ENCODE measurements around the gene BST2. TPM values are rescaled to one million over a fixed set of nuclear protein-coding genes. Genes with fewer than 3 reads are reported as not detected.
A peak's percentile ranks its signal among the peaks of the same experiment; 100 is the strongest.

BST2 gene
- total RNA-seq, 1 donor from 2014 or later, result 301 TPM

DNA sequence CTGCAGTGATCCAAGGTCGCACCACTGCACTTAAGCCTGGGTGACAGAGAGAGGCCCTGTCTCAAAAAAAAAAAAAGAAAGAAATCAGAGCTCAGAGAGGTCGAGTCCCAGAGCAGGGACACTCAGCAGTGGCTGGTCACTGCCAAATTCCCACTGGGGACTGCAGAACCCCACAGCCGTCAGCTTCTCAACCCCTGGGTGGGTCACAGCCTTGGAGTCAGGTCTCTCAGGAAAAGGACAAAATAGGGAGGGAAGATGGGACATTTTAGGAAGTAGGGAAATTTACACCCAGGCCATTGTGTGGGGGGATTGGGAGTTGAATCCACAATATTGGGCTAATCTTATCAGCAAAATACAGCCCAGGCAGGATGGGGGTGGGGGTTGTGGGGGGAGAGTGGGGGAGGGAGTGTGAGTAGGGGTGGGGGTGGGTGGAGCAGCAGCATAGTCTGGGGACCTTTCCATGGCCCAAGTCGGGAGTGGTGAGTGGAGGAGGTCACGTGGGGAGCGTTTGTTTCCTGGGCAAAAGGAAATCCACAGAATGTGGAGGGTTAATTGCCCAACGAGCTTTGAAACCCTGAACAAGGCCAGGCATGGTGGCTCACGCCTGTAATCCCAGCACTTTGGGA lies 6.4 kb downstream of the BST2 start:
- TF ChIP-seq, protein P1, sequence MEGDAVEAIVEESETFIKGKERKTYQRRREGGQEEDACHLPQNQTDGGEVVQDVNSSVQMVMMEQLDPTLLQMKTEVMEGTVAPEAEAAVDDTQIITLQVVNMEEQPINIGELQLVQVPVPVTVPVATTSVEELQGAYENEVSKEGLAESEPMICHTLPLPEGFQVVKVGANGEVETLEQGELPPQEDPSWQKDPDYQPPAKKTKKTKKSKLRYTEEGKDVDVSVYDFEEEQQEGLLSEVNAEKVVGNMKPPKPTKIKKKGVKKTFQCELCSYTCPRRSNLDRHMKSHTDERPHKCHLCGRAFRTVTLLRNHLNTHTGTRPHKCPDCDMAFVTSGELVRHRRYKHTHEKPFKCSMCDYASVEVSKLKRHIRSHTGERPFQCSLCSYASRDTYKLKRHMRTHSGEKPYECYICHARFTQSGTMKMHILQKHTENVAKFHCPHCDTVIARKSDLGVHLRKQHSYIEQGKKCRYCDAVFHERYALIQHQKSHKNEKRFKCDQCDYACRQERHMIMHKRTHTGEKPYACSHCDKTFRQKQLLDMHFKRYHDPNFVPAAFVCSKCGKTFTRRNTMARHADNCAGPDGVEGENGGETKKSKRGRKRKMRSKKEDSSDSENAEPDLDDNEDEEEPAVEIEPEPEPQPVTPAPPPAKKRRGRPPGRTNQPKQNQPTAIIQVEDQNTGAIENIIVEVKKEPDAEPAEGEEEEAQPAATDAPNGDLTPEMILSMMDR (IDR thresholded peaks at IDR 0.05; ENCODE audit: insufficient read depth, low read depth, low read length), result no peak
- TF ChIP-seq EZH2 (IDR thresholded peaks at IDR 0.05; ENCODE audit: insufficient read depth, low read length), result no peak
- H3K27me3 Mint-ChIP-seq (ENCODE audit: low read depth, unreplicated experiment), result no peaks in the 10 kb centered on the region
- H3K27ac Mint-ChIP-seq (ENCODE audit: unreplicated experiment), result no peak overlapping the region
- no peak overlapping the region for H3K4me3 Mint-ChIP-seq (ENCODE audit: unreplicated experiment)
- Histone ChIP-seq H3K36me3 (ENCODE audit: insufficient read depth, low read length) (no peaks in the 10 kb centered on the region), H3K9ac (ENCODE audit: low read length) (no peak overlapping the region), H3K4me2 (ENCODE audit: low read length) (no peak overlapping the region), H3K27ac (ENCODE audit: low read depth, low read length) (no peak overlapping the region), H3K9me3 (ENCODE audit: insufficient read depth, low read depth, low read length) (no peaks in the 10 kb centered on the region), H3K79me2 (ENCODE audit: insufficient read depth, low read length) (no peaks in the 10 kb centered on the region), H2AFZ (ENCODE audit: low read depth, low read length) (no peak overlapping the region), H3K4me1 (ENCODE audit: insufficient read depth, low read length) (no peaks in the 10 kb centered on the region), H3K27me3 (ENCODE audit: insufficient read depth, low read length) (peaks cover 3% of the 10 kb centered on the region), H4K20me1 (ENCODE audit: insufficient read depth, low read length) (no peaks in the 10 kb centered on the region), H3K4me3 (ENCODE audit: insufficient read depth, low read depth, low read length) (no peak overlapping the region)
- no peak for FAIRE-seq
- H3K36me3 Mint-ChIP-seq (ENCODE audit: low read depth, unreplicated experiment), result peaks cover 10% of the 10 kb centered on the region
- H3K9me3 Mint-ChIP-seq (ENCODE audit: unreplicated experiment), result no peaks in the 10 kb centered on the region
- H3K4me1 Mint-ChIP-seq (ENCODE audit: low read depth, unreplicated experiment), result peaks cover 7% of the 10 kb centered on the region
- no peak for DNase-seq (ENCODE audit: low read depth)

DNA sequence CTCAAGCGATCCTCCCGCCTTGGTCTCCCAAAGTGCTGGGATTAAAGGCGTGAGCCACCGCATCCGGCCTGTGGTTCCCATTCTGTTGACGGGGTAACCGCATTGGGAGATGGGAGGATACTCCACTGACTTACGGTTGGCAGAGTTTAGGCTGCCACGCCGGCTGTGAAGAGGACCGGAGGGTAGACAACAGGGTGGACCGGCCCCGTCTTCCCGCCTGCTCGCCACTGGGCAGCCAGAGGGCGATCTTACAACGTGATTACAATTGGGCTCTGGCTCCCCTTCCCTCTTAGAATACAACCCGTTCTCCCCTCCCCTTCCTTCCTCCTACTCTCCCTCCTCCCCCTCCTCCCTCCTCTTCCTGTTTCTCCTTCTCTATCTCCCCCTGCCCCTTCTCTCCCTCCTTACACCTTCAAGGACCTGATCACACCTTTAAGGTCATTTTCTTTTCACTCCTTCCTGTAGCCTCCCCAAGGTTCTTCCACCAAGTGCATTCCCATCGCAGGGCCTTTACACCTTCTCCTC lies 10.5 kb downstream of the BST2 start:
- Histone ChIP-seq H3K27ac (ENCODE audit: low read depth, low read length) (no peak overlapping the region), H2AFZ (ENCODE audit: low read depth, low read length) (no peak overlapping the region), H3K27me3 (ENCODE audit: insufficient read depth, low read length) (peaks cover 4% of the 10 kb centered on the region), H4K20me1 (ENCODE audit: insufficient read depth, low read length) (no peaks in the 10 kb centered on the region), H3K36me3 (ENCODE audit: insufficient read depth, low read length) (no peaks in the 10 kb centered on the region), H3K4me1 (ENCODE audit: insufficient read depth, low read length) (peaks cover 4% of the 10 kb centered on the region), H3K4me3 (ENCODE audit: insufficient read depth, low read depth, low read length) (no peak overlapping the region), H3K9me3 (ENCODE audit: insufficient read depth, low read depth, low read length) (no peaks in the 10 kb centered on the region), H3K9ac (ENCODE audit: low read length) (no peak overlapping the region), H3K79me2 (ENCODE audit: insufficient read depth, low read length) (no peaks in the 10 kb centered on the region), H3K4me2 (ENCODE audit: low read length) (no peak overlapping the region)
- peaks cover 4% of the 10 kb centered on the region for H3K4me1 Mint-ChIP-seq (ENCODE audit: low read depth, unreplicated experiment)
- TF ChIP-seq EZH2 (IDR thresholded peaks at IDR 0.05; ENCODE audit: insufficient read depth, low read length), result no peak
- TF ChIP-seq, protein P1 (IDR thresholded peaks at IDR 0.05; ENCODE audit: insufficient read depth, low read depth, low read length), result peak; percentile 27
- H3K27me3 Mint-ChIP-seq (ENCODE audit: low read depth, unreplicated experiment), result no peaks in the 10 kb centered on the region
- H3K4me3 Mint-ChIP-seq (ENCODE audit: unreplicated experiment), result no peak overlapping the region
- peak; percentile 29 for DNase-seq (ENCODE audit: low read depth)
- no peaks in the 10 kb centered on the region for H3K9me3 Mint-ChIP-seq (ENCODE audit: unreplicated experiment)
- H3K27ac Mint-ChIP-seq (ENCODE audit: unreplicated experiment), result no peak overlapping the region
- H3K36me3 Mint-ChIP-seq (ENCODE audit: low read depth, unreplicated experiment), result peaks cover 3% of the 10 kb centered on the region
- no peak for FAIRE-seq

DNA sequence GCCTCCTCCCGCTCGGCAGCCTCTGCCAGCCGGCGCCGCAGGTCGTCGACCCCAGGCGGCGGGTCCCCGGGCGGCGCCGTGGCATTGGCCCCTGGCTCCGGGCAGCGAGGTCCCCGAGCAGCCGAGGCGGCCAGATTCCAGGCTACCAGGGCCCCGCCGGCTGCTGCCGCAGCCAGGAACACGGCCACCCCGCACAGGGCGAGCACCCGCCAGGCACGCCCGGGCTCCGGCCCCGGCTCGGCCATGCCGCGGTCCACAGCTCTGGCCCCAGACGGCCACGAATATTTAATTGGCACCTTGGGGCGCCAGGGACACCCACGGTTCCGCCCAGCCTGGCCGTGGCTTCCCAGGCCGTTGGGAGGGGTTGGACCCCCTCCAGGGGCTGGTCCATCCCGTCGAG lies 11.5 kb downstream of the BST2 start, which contains the start of gene CCDC194:
Gene CCDC194 (minus strand): TSS at position 283 of the 400 bp plus-strand sequence. CDS start 38 bp downstream, at position 245.
- Histone ChIP-seq H3K27ac (ENCODE audit: low read depth, low read length) (no peak within 1 kb of the TSS), H4K20me1 (ENCODE audit: insufficient read depth, low read length) (no peaks in the 10 kb centered on the region), H3K36me3 (ENCODE audit: insufficient read depth, low read length) (no peaks in the 10 kb centered on the region), H3K4me1 (ENCODE audit: insufficient read depth, low read length) (peaks cover 4% of the 10 kb centered on the region), H2AFZ (ENCODE audit: low read depth, low read length) (no peak within 1 kb of the TSS), H3K4me2 (ENCODE audit: low read length) (no peak within 1 kb of the TSS), H3K4me3 (ENCODE audit: insufficient read depth, low read depth, low read length) (no peak within 1 kb of the TSS), H3K9ac (ENCODE audit: low read length) (no peak within 1 kb of the TSS), H3K27me3 (ENCODE audit: insufficient read depth, low read length) (peaks cover 5% of the 10 kb centered on the region), H3K9me3 (ENCODE audit: insufficient read depth, low read depth, low read length) (peaks cover 3% of the 10 kb centered on the region), H3K79me2 (ENCODE audit: insufficient read depth, low read length) (no peaks in the 10 kb centered on the region)
- no peaks in the 10 kb centered on the region for H3K9me3 Mint-ChIP-seq (ENCODE audit: unreplicated experiment)
- peaks cover 3% of the 10 kb centered on the region for H3K36me3 Mint-ChIP-seq (ENCODE audit: low read depth, unreplicated experiment)
- peak; percentile 66 for TF ChIP-seq EZH2 (IDR thresholded peaks at IDR 0.05; ENCODE audit: insufficient read depth, low read length)
- TF ChIP-seq, protein P1 (IDR thresholded peaks at IDR 0.05; ENCODE audit: insufficient read depth, low read depth, low read length), result no peak
- FAIRE-seq (no peak), DNase-seq (ENCODE audit: low read depth) (no peak)
- peak within 1 kb of the TSS; percentile 66 for H3K27ac Mint-ChIP-seq (ENCODE audit: unreplicated experiment)
- H3K4me1 Mint-ChIP-seq (ENCODE audit: low read depth, unreplicated experiment), result peaks cover 4% of the 10 kb centered on the region
- peak within 1 kb of the TSS; percentile 27 for H3K4me3 Mint-ChIP-seq (ENCODE audit: unreplicated experiment)
- H3K27me3 Mint-ChIP-seq (ENCODE audit: low read depth, unreplicated experiment), result no peaks in the 10 kb centered on the region
